Upper lobe of left lung (tissue), 6 donors: ENCODE measurements around the gene RYR3. TPM values are rescaled to one million over a fixed set of nuclear protein-coding genes. Genes with fewer than 3 reads are reported as not detected.
"Not testable (repeated sequence)": the region's sequence is repeated elsewhere in the genome, so short reads cannot be mapped to it uniquely, and the experiment has no call there.

ENCODE experiments used
- ATAC-seq, 2 donors: fragments of 200-7000 bp; cut with Tn5 transposase; one replicate each; pipeline ENCODE4 v1.9.1; 2022; ENCODE audit warnings: mild to moderate bottlenecking in 2 of 2, moderate library complexity in 2 of 2; ENCODE audit not compliant: low FRiP score in 2 of 2
- DNase-seq, 2 donors: peaks; one replicate each; pipeline ENCODE4 v3.0.0-alpha.2; 2019 to 2020
- H3K27ac ChIP-seq, 4 donors: fragments of 200-600 bp; sonication (generic); one replicate each; pipeline ENCODE4 v1.5.1; 2016 to 2019
- H3K27me3 ChIP-seq, 4 donors: fragments of 200-600 bp; sonication (generic); one replicate each; pipeline ENCODE4 v1.5.1; 2017 to 2019
- H3K36me3 ChIP-seq, 4 donors: fragments of 200-600 bp; sonication (generic); one replicate each; pipeline ENCODE4 v1.5.1; 2016 to 2019
- H3K4me1 ChIP-seq, 4 donors: fragments of 200-600 bp; sonication (generic); one replicate each; pipeline ENCODE4 v1.5.1; 2018 to 2019
- H3K4me3 ChIP-seq, 4 donors: fragments of 200-600 bp; sonication (generic); one replicate each; pipeline ENCODE4 v1.5.1; 2017 to 2019; ENCODE audit warnings: mild to moderate bottlenecking in 2 of 4, moderate library complexity in 1 of 4
- H3K9me3 ChIP-seq, 4 donors: fragments of 200-600 bp; sonication (generic); one replicate each; pipeline ENCODE4 v1.5.1; 2018 to 2019
- EP300 ChIP-seq, 4 donors: sonication (generic); formaldehyde crosslinking; IDR thresholded peaks; one replicate each; pipeline ENCODE4 v1.5.1; 2017; ENCODE audit warnings: antibody characterized with exemption in 4 of 4, control low read depth in 2 of 4
- POLR2A ChIP-seq, 4 donors: fragments of 450-650 bp; IDR thresholded peaks; one replicate each; pipeline ENCODE4 v1.5.1; 2016 to 2017; ENCODE audit warnings: antibody characterized with exemption in 4 of 4, mild to moderate bottlenecking in 2 of 4
- POLR2AphosphoS5 ChIP-seq, 2 donors: sonication (generic); formaldehyde crosslinking; IDR thresholded peaks; one replicate each; pipeline ENCODE4 v1.5.1; 2017; ENCODE audit warnings: antibody characterized with exemption in 2 of 2
- WGBS, 2 donors: methylation state at CpG; one replicate each; pipeline ENCODE4 v1.1.5; 2017 to 2018; 5-methylcytosine and 5-hydroxymethylcytosine counted together
- total RNA-seq, 6 donors: library from RNA; depleted of rRNA in 4 of 6; stranded (reverse); fragments of >200 nt in 4 of 6; gene quantifications; one replicate each; pipeline versions ENCODE4 v1.1.0 to v1.2.1, GENCODE V29; 2016 to 2021
- TF ChIP-seq, protein P1 (sequence below), 6 experiments: fragments of 450-650 bp in 4 of 6; fragments of 200-600 bp in 2 of 6; sonication (generic) in 2 of 6; IDR thresholded peaks; one replicate each; pipeline ENCODE4 v1.5.1; 2016 to 2019; ENCODE audit warnings: antibody characterized with exemption in 6 of 6
- donor health status: DM: no; HTN: no; CAD: no; lungs with moderate emphysema.
- donor health status: DM: no; HTN: yes; CAD: no; lungs with severe emphysema.

The RYR3 gene
- total RNA-seq, 6 donors from 2014 or later: under 0.01 to 0.34 (median 0.15) TPM

GRCh38 chr15:33592864-33593263 lies 282.1 kb downstream of the RYR3 start:
- TF ChIP-seq POLR2A (IDR thresholded peaks at IDR 0.05): no peak
- no peak for TF ChIP-seq EP300 (IDR thresholded peaks at IDR 0.05)
- TF ChIP-seq, protein P1, sequence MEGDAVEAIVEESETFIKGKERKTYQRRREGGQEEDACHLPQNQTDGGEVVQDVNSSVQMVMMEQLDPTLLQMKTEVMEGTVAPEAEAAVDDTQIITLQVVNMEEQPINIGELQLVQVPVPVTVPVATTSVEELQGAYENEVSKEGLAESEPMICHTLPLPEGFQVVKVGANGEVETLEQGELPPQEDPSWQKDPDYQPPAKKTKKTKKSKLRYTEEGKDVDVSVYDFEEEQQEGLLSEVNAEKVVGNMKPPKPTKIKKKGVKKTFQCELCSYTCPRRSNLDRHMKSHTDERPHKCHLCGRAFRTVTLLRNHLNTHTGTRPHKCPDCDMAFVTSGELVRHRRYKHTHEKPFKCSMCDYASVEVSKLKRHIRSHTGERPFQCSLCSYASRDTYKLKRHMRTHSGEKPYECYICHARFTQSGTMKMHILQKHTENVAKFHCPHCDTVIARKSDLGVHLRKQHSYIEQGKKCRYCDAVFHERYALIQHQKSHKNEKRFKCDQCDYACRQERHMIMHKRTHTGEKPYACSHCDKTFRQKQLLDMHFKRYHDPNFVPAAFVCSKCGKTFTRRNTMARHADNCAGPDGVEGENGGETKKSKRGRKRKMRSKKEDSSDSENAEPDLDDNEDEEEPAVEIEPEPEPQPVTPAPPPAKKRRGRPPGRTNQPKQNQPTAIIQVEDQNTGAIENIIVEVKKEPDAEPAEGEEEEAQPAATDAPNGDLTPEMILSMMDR (IDR thresholded peaks at IDR 0.05): no peak
- TF ChIP-seq POLR2AphosphoS5 (IDR thresholded peaks at IDR 0.05): no peak
- no peaks in the 10 kb centered on the region for H3K4me1 ChIP-seq
- no peak overlapping the region for H3K4me3 ChIP-seq
- no peaks in the 10 kb centered on the region for H3K27me3 ChIP-seq
- H3K27ac ChIP-seq: no peak overlapping the region
- H3K36me3 ChIP-seq: no peaks in the 10 kb centered on the region
- no peaks in the 10 kb centered on the region for H3K9me3 ChIP-seq
- ATAC-seq (no peak), DNase-seq (no peak)
- WGBS, 2 donors: 80 to 82% methylated on average over 5 of the region's 5 CpGs

GRCh38 chr15:33598382-33598781 lies 287.6 kb downstream of the RYR3 start:
- H3K36me3 ChIP-seq, H3K4me3 ChIP-seq, ATAC-seq, H3K9me3 ChIP-seq, H3K27ac ChIP-seq, H3K4me1 ChIP-seq, DNase-seq, H3K27me3 ChIP-seq: not testable (repeated sequence)
- 63% methylated on average over 4 of the region's 4 CpGs for WGBS, 2 donors

DNA sequence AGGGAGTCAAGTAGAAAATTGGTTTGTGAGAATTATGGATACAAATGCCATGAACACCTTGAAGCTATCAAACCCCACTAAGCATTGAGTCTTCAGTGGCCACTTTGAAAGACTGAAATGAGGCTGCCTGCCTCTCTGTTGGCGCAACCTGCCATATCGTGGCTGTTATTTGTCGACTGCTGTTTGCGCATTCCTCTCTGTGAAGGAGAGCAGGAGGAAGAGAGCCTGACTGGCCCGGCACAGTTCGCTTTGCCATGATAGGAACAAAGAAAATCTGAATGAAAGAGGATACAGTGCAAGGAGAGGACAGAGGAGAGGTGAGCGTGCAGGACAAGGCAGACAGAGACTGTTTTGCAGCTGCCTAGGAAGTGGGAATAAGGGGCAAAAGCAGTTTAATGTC lies 289.4 kb downstream of the RYR3 start:
- H3K4me1 ChIP-seq: no peaks in the 10 kb centered on the region
- H3K27me3 ChIP-seq: no peaks in the 10 kb centered on the region
- TF ChIP-seq POLR2AphosphoS5 (IDR thresholded peaks at IDR 0.05) (no peak), POLR2A (IDR thresholded peaks at IDR 0.05) (no peak), EP300 (IDR thresholded peaks at IDR 0.05) (no peak)
- TF ChIP-seq, protein P1 (IDR thresholded peaks at IDR 0.05): no peak
- H3K4me3 ChIP-seq: no peak overlapping the region
- WGBS, 2 donors: 49 to 66% methylated on average over 7 of the region's 7 CpGs
- no peaks in the 10 kb centered on the region for H3K9me3 ChIP-seq
- ATAC-seq (no peak), DNase-seq (no peak)
- H3K27ac ChIP-seq: no peak overlapping the region
- no peaks in the 10 kb centered on the region for H3K36me3 ChIP-seq

GRCh38 chr15:33601461-33601860 lies 290.7 kb downstream of the RYR3 start:
- WGBS, 2 donors: 87 to 93% methylated on average over 3 to 4 of the region's 4 CpGs
- no peak for TF ChIP-seq POLR2AphosphoS5 (IDR thresholded peaks at IDR 0.05)
- TF ChIP-seq, protein P1 (IDR thresholded peaks at IDR 0.05): no peak
- no peak for TF ChIP-seq EP300 (IDR thresholded peaks at IDR 0.05)
- TF ChIP-seq POLR2A (IDR thresholded peaks at IDR 0.05): no peak

GRCh38 chr15:33608714-33609113 lies 297.9 kb downstream of the RYR3 start:
- Histone ChIP-seq H3K4me3 (no peak overlapping the region), H3K27ac (no peak overlapping the region), H3K4me1 (no peaks in the 10 kb centered on the region), H3K27me3 (no peaks in the 10 kb centered on the region), H3K9me3 (no peaks in the 10 kb centered on the region), H3K36me3 (no peaks in the 10 kb centered on the region)
- ATAC-seq: no peak
- no peak for DNase-seq
- TF ChIP-seq, protein P1 (IDR thresholded peaks at IDR 0.05): no peak
- TF ChIP-seq POLR2A (IDR thresholded peaks at IDR 0.05) (no peak), EP300 (IDR thresholded peaks at IDR 0.05) (no peak), POLR2AphosphoS5 (IDR thresholded peaks at IDR 0.05) (no peak)
- 62 to 67% methylated on average over 7 of the region's 7 CpGs for WGBS, 2 donors

More at GRCh38 chr15:33601461-33601860, 290.7 kb downstream of the RYR3 start:
- Histone ChIP-seq H3K4me3 (no peak overlapping the region), H3K9me3 (no peaks in the 10 kb centered on the region), H3K36me3 (no peaks in the 10 kb centered on the region), H3K4me1 (no peaks in the 10 kb centered on the region), H3K27ac (no peak overlapping the region), H3K27me3 (no peaks in the 10 kb centered on the region)
- DNase-seq (no peak), ATAC-seq (no peak)
